Measurements from ENCODE around the gene NRDC.

DNA sequence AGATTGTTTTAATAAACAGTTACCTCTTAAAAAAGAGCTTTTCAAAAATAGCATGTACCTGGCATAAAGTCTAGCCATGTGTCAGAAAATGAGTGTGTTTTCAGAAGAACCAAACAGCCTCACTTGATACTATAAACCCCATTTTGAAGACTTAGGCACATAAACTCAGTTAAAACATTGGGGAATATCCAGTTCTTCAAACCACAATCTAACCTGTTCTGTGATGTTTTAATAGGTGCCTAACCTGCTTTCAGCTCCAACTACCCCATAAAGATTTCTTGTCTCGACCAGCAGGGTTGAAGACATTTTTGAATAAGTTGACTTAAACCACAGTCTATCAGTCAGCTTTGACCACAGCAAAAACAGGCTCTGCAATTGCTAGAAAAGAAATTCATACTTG lies 41.3 kb downstream of the NRDC start:
- TF ChIP-seq, protein P1, sequence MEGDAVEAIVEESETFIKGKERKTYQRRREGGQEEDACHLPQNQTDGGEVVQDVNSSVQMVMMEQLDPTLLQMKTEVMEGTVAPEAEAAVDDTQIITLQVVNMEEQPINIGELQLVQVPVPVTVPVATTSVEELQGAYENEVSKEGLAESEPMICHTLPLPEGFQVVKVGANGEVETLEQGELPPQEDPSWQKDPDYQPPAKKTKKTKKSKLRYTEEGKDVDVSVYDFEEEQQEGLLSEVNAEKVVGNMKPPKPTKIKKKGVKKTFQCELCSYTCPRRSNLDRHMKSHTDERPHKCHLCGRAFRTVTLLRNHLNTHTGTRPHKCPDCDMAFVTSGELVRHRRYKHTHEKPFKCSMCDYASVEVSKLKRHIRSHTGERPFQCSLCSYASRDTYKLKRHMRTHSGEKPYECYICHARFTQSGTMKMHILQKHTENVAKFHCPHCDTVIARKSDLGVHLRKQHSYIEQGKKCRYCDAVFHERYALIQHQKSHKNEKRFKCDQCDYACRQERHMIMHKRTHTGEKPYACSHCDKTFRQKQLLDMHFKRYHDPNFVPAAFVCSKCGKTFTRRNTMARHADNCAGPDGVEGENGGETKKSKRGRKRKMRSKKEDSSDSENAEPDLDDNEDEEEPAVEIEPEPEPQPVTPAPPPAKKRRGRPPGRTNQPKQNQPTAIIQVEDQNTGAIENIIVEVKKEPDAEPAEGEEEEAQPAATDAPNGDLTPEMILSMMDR (IDR thresholded peaks at IDR 0.05) = no peak
- no peak for TF ChIP-seq EP300 (IDR thresholded peaks at IDR 0.05)
